Measurements from ENCODE around the gene PTPDC1. TPM values are rescaled to one million over a fixed set of nuclear protein-coding genes. Genes with fewer than 3 reads are reported as not detected.
A peak's percentile ranks its signal among the peaks of the same experiment; 100 is the strongest.

The PTPDC1 gene
- total and polyA plus RNA-seq, 4 donors = 3.1 to 26.0 (median 7.5) TPM

DNA sequence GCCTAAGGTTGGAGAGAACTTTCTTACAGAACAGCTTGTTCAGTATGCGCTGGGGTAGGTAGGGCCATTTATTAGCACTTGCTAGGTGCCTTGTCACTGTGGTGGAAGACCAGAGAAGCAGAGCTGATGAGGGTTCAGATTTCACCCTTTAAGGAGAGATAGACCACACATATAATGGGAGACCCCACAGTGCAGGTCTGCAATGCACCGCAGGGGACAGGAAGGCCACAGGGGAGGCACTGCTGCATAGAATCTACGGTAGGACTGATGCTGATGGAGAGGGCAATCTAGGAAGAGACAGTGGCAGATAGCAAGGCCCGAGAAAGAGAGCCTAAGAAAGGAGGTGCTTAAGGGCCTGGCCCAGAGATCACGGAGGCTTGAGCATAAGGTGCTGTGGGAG, 64.2 kb downstream of the PTPDC1 start:
- H3K9me3 ChIP-seq (ENCODE audit: control insufficient read depth in 4 of 4, insufficient read depth in 3 of 4, low read length in 3 of 4) = no peaks in the 10 kb centered on the region
- no peak overlapping the region for H3K4me3 ChIP-seq
- H3K27ac ChIP-seq (ENCODE audit: low read depth in 1 of 2, low read length in 1 of 2) = no peak overlapping the region
- ATAC-seq (ENCODE audit: insufficient read depth, low FRiP score) (no peak), DNase-seq (no peak)
- TF ChIP-seq, protein P1, sequence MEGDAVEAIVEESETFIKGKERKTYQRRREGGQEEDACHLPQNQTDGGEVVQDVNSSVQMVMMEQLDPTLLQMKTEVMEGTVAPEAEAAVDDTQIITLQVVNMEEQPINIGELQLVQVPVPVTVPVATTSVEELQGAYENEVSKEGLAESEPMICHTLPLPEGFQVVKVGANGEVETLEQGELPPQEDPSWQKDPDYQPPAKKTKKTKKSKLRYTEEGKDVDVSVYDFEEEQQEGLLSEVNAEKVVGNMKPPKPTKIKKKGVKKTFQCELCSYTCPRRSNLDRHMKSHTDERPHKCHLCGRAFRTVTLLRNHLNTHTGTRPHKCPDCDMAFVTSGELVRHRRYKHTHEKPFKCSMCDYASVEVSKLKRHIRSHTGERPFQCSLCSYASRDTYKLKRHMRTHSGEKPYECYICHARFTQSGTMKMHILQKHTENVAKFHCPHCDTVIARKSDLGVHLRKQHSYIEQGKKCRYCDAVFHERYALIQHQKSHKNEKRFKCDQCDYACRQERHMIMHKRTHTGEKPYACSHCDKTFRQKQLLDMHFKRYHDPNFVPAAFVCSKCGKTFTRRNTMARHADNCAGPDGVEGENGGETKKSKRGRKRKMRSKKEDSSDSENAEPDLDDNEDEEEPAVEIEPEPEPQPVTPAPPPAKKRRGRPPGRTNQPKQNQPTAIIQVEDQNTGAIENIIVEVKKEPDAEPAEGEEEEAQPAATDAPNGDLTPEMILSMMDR (IDR thresholded peaks at IDR 0.05; ENCODE audit: control extremely low read depth, extremely low read depth) = no peak
- no peak overlapping the region for H3K9ac ChIP-seq (ENCODE audit: insufficient read depth in 1 of 2, low read length in 2 of 2)
- H3K36me3 ChIP-seq (ENCODE audit: control insufficient read depth in 4 of 4, insufficient read depth in 4 of 4, low read length in 4 of 4) = no peaks in the 10 kb centered on the region
- peaks cover 0 to 7% (median 0%) of the 10 kb centered on the region in 5 donors for H3K4me1 ChIP-seq (ENCODE audit: control insufficient read depth in 5 of 5, insufficient read depth in 5 of 5, low read length in 5 of 5)
- 72 to 88% methylated on average over 5 of the region's 5 CpGs for WGBS, 2 donors
- H3K27me3 ChIP-seq (ENCODE audit: control insufficient read depth in 3 of 3, insufficient read depth in 3 of 3, low read length in 2 of 3) = no peaks in the 10 kb centered on the region

DNA sequence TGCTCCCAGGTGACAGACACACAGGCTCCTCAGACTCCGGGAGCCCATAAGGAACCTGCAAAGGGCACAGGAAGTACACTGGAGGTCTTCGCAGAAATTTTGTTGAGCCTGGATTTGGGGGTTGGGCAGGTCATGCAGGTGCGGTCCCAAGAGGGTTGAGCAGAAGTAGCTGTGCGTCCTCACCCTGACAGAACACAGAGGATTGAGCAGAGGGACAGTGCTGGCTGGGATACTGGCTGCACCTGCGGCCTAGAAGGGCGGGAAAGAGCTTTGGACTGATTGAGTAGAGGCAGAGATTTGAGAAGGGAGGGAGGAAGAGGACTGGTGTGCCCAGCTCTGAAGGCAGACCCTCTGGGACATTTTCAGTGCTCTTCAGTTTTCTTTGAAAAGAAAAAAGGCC, 65.4 kb downstream of the PTPDC1 start:
- TF ChIP-seq, protein P1 (IDR thresholded peaks at IDR 0.05; ENCODE audit: control extremely low read depth, extremely low read depth) = no peak
- peaks cover 0 to 7% (median 0%) of the 10 kb centered on the region in 5 donors for H3K4me1 ChIP-seq (ENCODE audit: control insufficient read depth in 5 of 5, insufficient read depth in 5 of 5, low read length in 5 of 5)
- no peaks in the 10 kb centered on the region for H3K9me3 ChIP-seq (ENCODE audit: control insufficient read depth in 4 of 4, insufficient read depth in 3 of 4, low read length in 3 of 4)
- no peaks in the 10 kb centered on the region for H3K36me3 ChIP-seq (ENCODE audit: control insufficient read depth in 4 of 4, insufficient read depth in 4 of 4, low read length in 4 of 4)
- no peak overlapping the region for H3K27ac ChIP-seq (ENCODE audit: low read depth in 1 of 2, low read length in 1 of 2)
- ATAC-seq (ENCODE audit: insufficient read depth, low FRiP score) (no peak), DNase-seq (no peak)
- no peak overlapping the region for H3K4me3 ChIP-seq
- 91 to 93% methylated on average over 6 of the region's 6 CpGs for WGBS, 2 donors
- H3K27me3 ChIP-seq (ENCODE audit: control insufficient read depth in 3 of 3, insufficient read depth in 3 of 3, low read length in 2 of 3) = no peaks in the 10 kb centered on the region
- H3K9ac ChIP-seq (ENCODE audit: insufficient read depth in 1 of 2, low read length in 2 of 2) = no peak overlapping the region

DNA sequence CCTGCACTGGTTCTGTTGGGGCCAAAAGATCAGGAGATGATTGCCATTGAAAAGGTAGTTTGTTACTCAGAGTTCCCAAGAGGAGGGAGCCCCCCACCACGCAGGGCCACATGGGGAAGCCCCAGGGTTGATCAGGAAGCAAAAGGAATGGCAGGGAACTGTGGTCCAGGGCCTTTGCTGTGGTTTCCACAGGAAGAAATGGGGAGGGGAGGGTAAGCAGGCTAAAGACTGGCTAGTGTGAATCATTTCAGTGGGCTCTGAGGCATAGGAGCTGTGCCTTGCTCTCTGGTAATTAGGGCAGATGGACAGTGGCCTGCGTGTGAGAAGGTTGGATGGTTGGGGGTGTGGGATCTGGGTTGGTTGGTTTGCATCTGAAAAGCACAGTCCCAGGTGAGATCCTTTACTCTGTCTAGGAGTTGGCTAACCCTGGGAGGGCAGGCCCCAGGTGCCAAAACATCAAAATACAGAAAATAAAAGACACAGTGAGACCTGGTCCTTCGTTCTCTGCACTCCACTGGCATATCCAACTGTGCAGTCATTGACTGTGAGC, 66.1 kb downstream of the PTPDC1 start:
- Histone ChIP-seq H3K4me1 (ENCODE audit: control insufficient read depth in 5 of 5, insufficient read depth in 5 of 5, low read length in 5 of 5) (peaks cover 0 to 7% (median 0%) of the 10 kb centered on the region in 5 donors), H3K4me3 (no peak overlapping the region), H3K9me3 (ENCODE audit: control insufficient read depth in 4 of 4, insufficient read depth in 3 of 4, low read length in 3 of 4) (no peaks in the 10 kb centered on the region), H3K36me3 (ENCODE audit: control insufficient read depth in 4 of 4, insufficient read depth in 4 of 4, low read length in 4 of 4) (no peaks in the 10 kb centered on the region), H3K27ac (ENCODE audit: low read depth in 1 of 2, low read length in 1 of 2) (peak overlapping the region in 1 of 2 donors; percentile 1), H3K9ac (ENCODE audit: insufficient read depth in 1 of 2, low read length in 2 of 2) (peak overlapping the region in 1 of 2 donors; percentile 5), H3K27me3 (ENCODE audit: control insufficient read depth in 3 of 3, insufficient read depth in 3 of 3, low read length in 2 of 3) (no peaks in the 10 kb centered on the region)
- 69 to 77% methylated on average over 3 of the region's 3 CpGs for WGBS, 2 donors
- ATAC-seq (ENCODE audit: insufficient read depth, low FRiP score) = no peak
- TF ChIP-seq, protein P1 (IDR thresholded peaks at IDR 0.05; ENCODE audit: control extremely low read depth, extremely low read depth) = no peak
- DNase-seq = no peak
